ENCODE data around the gene CLEC18A. TPM values are rescaled to one million over a fixed set of nuclear protein-coding genes. Genes with fewer than 3 reads are reported as not detected.
A peak's percentile ranks its signal among the peaks of the same experiment; 100 is the strongest.

Gene CLEC18A
- total and polyA plus RNA-seq, 2 of the 4 experiments (the other 2 are of a cell fraction): under 0.01 TPM; not detected in 1

GRCh38 chr16:69917739-69918138, 33.4 kb upstream of the CLEC18A start:
- Histone ChIP-seq H3K18ac (ENCODE audit: low read depth, low read length) (peak overlapping the region; percentile 14), H2BK5ac (ENCODE audit: low read depth, low read length, poor library complexity, severe bottlenecking) (peak overlapping the region; percentile 94), H3K4me2 (ENCODE audit: low read depth, low read length) (peak overlapping the region; percentile 85), H4K8ac (ENCODE audit: low read depth in 2 of 2, low read length in 2 of 2) (peak overlapping the region in 1 of 2 experiments; percentile 71; a peak in 3 of 4 replicates), H2AK5ac (ENCODE audit: low read depth, low read length) (peak overlapping the region; percentile 65; the same call in 1 of the 2 replicates), H3K56ac (ENCODE audit: extremely low read depth, insufficient read depth, low read length) (peak overlapping the region; percentile 91), H3K79me1 (ENCODE audit: low read depth in 1 of 2, low read length in 2 of 2) (no peaks in the 10 kb centered on the region), H3K4ac (ENCODE audit: low read depth, low read length) (peak overlapping the region; percentile 81), H3K4me3 (ENCODE audit: insufficient read depth, low read depth, low read length) (peak overlapping the region; percentile 47; the same call in 1 of the 2 replicates), H2AFZ (replicated peaks; ENCODE audit: low read length, poor library complexity) (peak overlapping the region; percentile 87), H3K27me3 (ENCODE audit: control insufficient read depth, insufficient read depth, low read length) (no peaks in the 10 kb centered on the region), H2BK15ac (ENCODE audit: low read depth, low read length) (peak overlapping the region; percentile 96; the same call in 2 of the 3 replicates), H4K20me1 (ENCODE audit: insufficient read depth, low read length) (no peaks in the 10 kb centered on the region), H3K9me1 (ENCODE audit: insufficient read depth, low read length) (peaks cover 3% of the 10 kb centered on the region), H2AK9ac (replicated peaks; ENCODE audit: low read depth, low read length, poor library complexity) (peak overlapping the region; percentile 79), H2BK20ac (ENCODE audit: low read depth, low read length) (peak overlapping the region; percentile 97), H4K5ac (ENCODE audit: low read depth, low read length) (0 out of 2 replicates have a peak overlapping the region, but pooled peaks have one; percentile 4), H2BK120ac (ENCODE audit: low read depth, low read length) (peak overlapping the region; percentile 70), H3K27ac (ENCODE audit: insufficient read depth, low read length) (peak overlapping the region; percentile 73), H3K36me3 (ENCODE audit: control insufficient read depth, insufficient read depth, low read length) (no peaks in the 10 kb centered on the region), H3K9ac (ENCODE audit: low read depth, low read length) (peak overlapping the region; percentile 70; the same call in 1 of the 2 replicates), H3K9me3 (ENCODE audit: control insufficient read depth, insufficient read depth, low read length) (no peaks in the 10 kb centered on the region), H4K91ac (ENCODE audit: insufficient read depth, low read depth, low read length) (peak overlapping the region; percentile 84), H3K23ac (ENCODE audit: low read depth, low read length) (peak overlapping the region; percentile 96; the same call in 1 of the 2 replicates), H3K4me1 (ENCODE audit: control insufficient read depth, insufficient read depth, low read length) (peaks cover 11% of the 10 kb centered on the region), H3K14ac (replicated peaks; ENCODE audit: low read depth, low read length) (peak overlapping the region; percentile 63; the same call in 1 of the 2 replicates)
- BruUV-seq (replicated peaks): no TSS peak
- dilution Hi-C loops (cut with HindIII; ENCODE audit: low sequenced_read_pairs, unreplicated experiment) (no loop called here), intact Hi-C loops (cut with micrococcal nuclease) (loop anchor here (5.0 kb wide), 2 partner anchors 35 to 55 kb away; no protein-coding TSS in a partner anchor), in situ Hi-C loops (cut with MboI; ENCODE audit: low sequenced_read_pairs) (no loop called here)
- ATAC-seq (ENCODE audit: low read depth) (peak; percentile 99), DNase-seq (peak; percentile 99)
- POLR2A ChIA-PET (ENCODE audit: unreplicated experiment): no interaction called here
- 21% methylated on average over 19 of the region's 20 CpGs; no CpG with 5 or more reads in 1 of the 2 experiments for WGBS, 2 experiments (ENCODE audit: extremely low coverage in 2 of 2, insufficient read length in 1 of 2)
- CTCF ChIA-PET: interaction anchor here (1.0 to 1.2 kb wide), 2 partner anchors 12 to 13 kb away, joined by 3 read pairs; no protein-coding TSS in a partner anchor
- TF ChIP-seq SMC3 (IDR thresholded peaks at IDR 0.05; ENCODE audit: low read depth, low read length) (no peak), ELK1 (IDR thresholded peaks at IDR 0.05; ENCODE audit: borderline replicate concordance, low read depth, low read length) (no peak), CEBPB (IDR thresholded peaks at IDR 0.05; ENCODE audit: low read depth, low read length) (peak; percentile 14; the same call in 1 of the 2 replicates), MAFK (IDR thresholded peaks at IDR 0.05; ENCODE audit: low read depth, low read length) (peak; percentile 50), RCOR1 (IDR thresholded peaks at IDR 0.05; ENCODE audit: insufficient replicate concordance, low read length) (peak; percentile 22), FOS (IDR thresholded peaks at IDR 0.05; ENCODE audit: low read depth, low read length) (peak; percentile 57; the same call in 1 of the 2 replicates), BHLHE40 (IDR thresholded peaks at IDR 0.05; ENCODE audit: low read depth, low read length) (peak; percentile 90), MXI1 (IDR thresholded peaks at IDR 0.05; ENCODE audit: borderline replicate concordance, low read depth, low read length) (peak; percentile 95), MAZ (IDR thresholded peaks at IDR 0.05; ENCODE audit: borderline replicate concordance, low read depth, low read length) (peak; percentile 50; the same call in 1 of the 2 replicates), NFE2L2 (IDR thresholded peaks at IDR 0.05; ENCODE audit: low read depth, low read length) (peak; percentile 18; the same call in 1 of the 2 replicates), POLR2A (IDR thresholded peaks at IDR 0.05; ENCODE audit: low read depth, low read length) (no peak), USF2 (IDR thresholded peaks at IDR 0.05; ENCODE audit: low read depth, low read length) (peak; percentile 89), RAD21 (IDR thresholded peaks at IDR 0.05; ENCODE audit: low read length) (no peak), CHD1 (IDR thresholded peaks at IDR 0.05; ENCODE audit: low read depth, low read length) (no peak), CTCF (conservative IDR thresholded peaks at IDR 0.05; ENCODE audit: low read depth, low read length) (no peak)
